ENCODE data around the gene TMCC3. TPM values are rescaled to one million over a fixed set of nuclear protein-coding genes. Genes with fewer than 3 reads are reported as not detected.

The TMCC3 gene
- total RNA-seq, 5 donors from 2014 or later (not counting 1 experiment from before 2014, with no cell fraction given) = 0.30 to 2.8 (median 0.95) TPM

DNA sequence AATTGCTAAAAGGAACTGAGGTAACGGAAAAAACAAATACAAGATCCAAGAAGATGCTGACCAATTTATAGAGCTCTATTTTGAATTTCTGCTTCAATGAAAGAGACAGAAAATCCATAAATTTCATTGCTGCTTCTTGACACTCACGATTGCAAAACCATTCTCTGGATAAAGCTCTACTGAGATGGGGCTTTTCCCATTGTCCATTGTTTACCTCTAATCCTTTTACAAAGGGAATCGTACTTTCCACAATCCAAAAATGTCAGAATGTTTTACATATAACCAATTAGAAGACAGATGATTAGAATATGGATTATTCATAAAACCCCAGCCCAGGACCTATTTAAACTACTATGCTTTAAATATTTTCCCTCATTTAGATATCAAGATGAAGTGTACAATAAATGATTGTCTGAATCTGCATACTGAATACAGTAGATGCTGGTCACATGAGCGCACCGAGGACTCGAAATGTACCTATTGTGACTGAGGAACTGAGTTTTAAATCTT lies 16.7 kb upstream of the TMCC3 start:
- POLR2A ChIA-PET = interaction anchor here (0.5 to 0.7 kb wide), 3 partner anchors 12 to 1318 kb away, joined by 3 to 22 read pairs (median 3); no protein-coding TSS in a partner anchor
- no peak for ATAC-seq (replicated peaks in 1 of 4)

DNA sequence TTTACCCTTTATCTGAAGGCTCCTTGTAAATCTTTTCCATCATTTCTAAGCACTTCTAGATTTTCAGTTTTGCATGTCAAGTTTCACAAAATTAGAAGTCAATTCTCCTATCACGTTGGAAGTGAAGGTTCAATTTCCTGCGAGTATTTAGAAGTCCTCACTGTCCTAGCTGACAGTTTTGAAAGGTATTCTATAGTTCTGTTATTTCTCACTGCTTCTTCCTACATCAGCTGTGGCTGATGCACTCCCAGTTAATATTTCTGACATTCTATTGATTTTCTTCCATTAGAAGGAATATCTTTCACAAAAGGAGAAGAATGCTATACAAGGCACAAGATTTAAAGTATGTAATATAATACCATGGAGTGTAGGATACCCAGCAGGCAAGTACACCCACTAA lies 15.8 kb upstream of the TMCC3 start:
- Mint-ChIP-seq H3K4me3 (no peak overlapping the region), H3K27ac (no peak overlapping the region), H3K9me3 (no peaks in the 10 kb centered on the region), H3K27me3 (peaks cover 0 to 2% of the 10 kb centered on the region in 2 donors), H3K36me3 (no peaks in the 10 kb centered on the region), H3K4me1 (no peaks in the 10 kb centered on the region)
- Histone ChIP-seq H3K27me3 (replicated peaks in 1 of 2; ENCODE audit: control insufficient read depth in 2 of 2, extremely low read depth in 1 of 2, insufficient read depth in 2 of 2, low read length in 1 of 2) (peaks cover 0 to 4% of the 10 kb centered on the region in 2 experiments), H3K36me3 (ENCODE audit: control insufficient read depth in 2 of 2, extremely low read depth in 1 of 2, insufficient read depth in 1 of 2, low read length in 1 of 2) (no peaks in the 10 kb centered on the region), H3K4me1 (ENCODE audit: control insufficient read depth in 1 of 2, extremely low read depth in 1 of 2, insufficient read depth in 2 of 2, low read length in 2 of 2) (no peaks in the 10 kb centered on the region), H3K4me3 (ENCODE audit: control insufficient read depth in 1 of 2, extremely low read depth in 1 of 2, low read length in 1 of 2) (no peak overlapping the region), H3K9me3 (no peaks in the 10 kb centered on the region), H3K27ac (ENCODE audit: low read length) (no peak overlapping the region)
- DNase-seq = no peak
- ChIA-PET CTCF (no interaction called here), POLR2A (no interaction called here)
- WGBS (ENCODE audit: insufficient coverage) = no CpG with 5 or more reads among the region's 2 CpGs
- ATAC-seq (replicated peaks in 1 of 4) = no peak

More for the DNA sequence above, 16.7 kb upstream of the TMCC3 start:
- Mint-ChIP-seq H3K36me3 (no peaks in the 10 kb centered on the region), H3K4me3 (no peak overlapping the region), H3K27me3 (peaks cover 0 to 2% of the 10 kb centered on the region in 2 donors), H3K9me3 (no peaks in the 10 kb centered on the region), H3K4me1 (no peaks in the 10 kb centered on the region), H3K27ac (no peak overlapping the region)
- H3K36me3 ChIP-seq (ENCODE audit: control insufficient read depth in 2 of 2, extremely low read depth in 1 of 2, insufficient read depth in 1 of 2, low read length in 1 of 2) = no peaks in the 10 kb centered on the region
- CTCF ChIA-PET = interaction anchor here in 1 of 2 donors (0.6 kb wide), 2 partner anchors 11 to 404 kb away, joined by 3 to 8 read pairs; no protein-coding TSS in a partner anchor
- no peaks in the 10 kb centered on the region for H3K4me1 ChIP-seq (ENCODE audit: control insufficient read depth in 1 of 2, extremely low read depth in 1 of 2, insufficient read depth in 2 of 2, low read length in 2 of 2)
- no peak overlapping the region for H3K27ac ChIP-seq (ENCODE audit: low read length)
- H3K9me3 ChIP-seq = no peaks in the 10 kb centered on the region
- H3K27me3 ChIP-seq (replicated peaks in 1 of 2; ENCODE audit: control insufficient read depth in 2 of 2, extremely low read depth in 1 of 2, insufficient read depth in 2 of 2, low read length in 1 of 2) = peaks cover 0 to 4% of the 10 kb centered on the region in 2 experiments
- WGBS (ENCODE audit: insufficient coverage) = no CpG with 5 or more reads among the region's 6 CpGs
- no peak overlapping the region for H3K4me3 ChIP-seq (ENCODE audit: control insufficient read depth in 1 of 2, extremely low read depth in 1 of 2, low read length in 1 of 2)
- DNase-seq = no peak

GRCh38 chr12:94663702-94664101 lies 13.3 kb upstream of the TMCC3 start:
- Mint-ChIP-seq H3K27ac (no peak overlapping the region), H3K9me3 (no peaks in the 10 kb centered on the region), H3K4me1 (no peaks in the 10 kb centered on the region), H3K36me3 (no peaks in the 10 kb centered on the region), H3K27me3 (peaks cover 2 to 5% of the 10 kb centered on the region in 2 donors), H3K4me3 (no peak overlapping the region)
- Histone ChIP-seq H3K9me3 (no peaks in the 10 kb centered on the region), H3K4me1 (ENCODE audit: control insufficient read depth in 1 of 2, extremely low read depth in 1 of 2, insufficient read depth in 2 of 2, low read length in 2 of 2) (no peaks in the 10 kb centered on the region), H3K36me3 (ENCODE audit: control insufficient read depth in 2 of 2, extremely low read depth in 1 of 2, insufficient read depth in 1 of 2, low read length in 1 of 2) (no peaks in the 10 kb centered on the region), H3K4me3 (ENCODE audit: control insufficient read depth in 1 of 2, extremely low read depth in 1 of 2, low read length in 1 of 2) (no peak overlapping the region), H3K27me3 (replicated peaks in 1 of 2; ENCODE audit: control insufficient read depth in 2 of 2, extremely low read depth in 1 of 2, insufficient read depth in 2 of 2, low read length in 1 of 2) (peaks cover 0 to 4% of the 10 kb centered on the region in 2 experiments), H3K27ac (ENCODE audit: low read length) (no peak overlapping the region)
- ATAC-seq (replicated peaks in 1 of 4) = no peak
- POLR2A ChIA-PET = interaction anchor here in 1 of 2 donors (0.6 kb wide), 1 partner anchor 155 kb away, joined by 16 read pairs; no protein-coding TSS in a partner anchor
- no CpG with 5 or more reads among the region's 4 CpGs for WGBS (ENCODE audit: insufficient coverage)
- CTCF ChIA-PET = interaction anchor here in 1 of 2 donors (1.0 kb wide), 1 partner anchor 17 kb away, joined by 5 read pairs; no protein-coding TSS in a partner anchor
- no peak for DNase-seq

DNA sequence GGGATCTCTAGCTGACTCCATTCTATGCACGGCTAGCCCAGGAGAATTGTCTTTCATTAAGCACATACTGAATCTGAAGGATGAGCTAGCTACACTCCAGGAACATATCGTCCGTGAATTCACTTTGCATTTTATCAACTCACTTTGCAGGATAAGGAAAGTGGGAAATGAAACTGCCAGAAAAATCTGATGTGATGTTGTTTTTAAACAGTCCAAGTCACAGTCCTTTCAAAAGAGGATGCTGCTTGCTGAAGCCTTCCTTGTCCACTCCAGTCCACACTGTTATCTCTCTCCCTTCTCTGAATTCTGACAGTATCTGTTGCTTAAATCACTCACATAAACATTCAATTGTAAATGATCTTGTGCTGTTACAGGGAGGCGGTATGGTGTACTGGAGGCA lies 12.7 kb upstream of the TMCC3 start:
- no peaks in the 10 kb centered on the region for H3K36me3 ChIP-seq (ENCODE audit: control insufficient read depth in 2 of 2, extremely low read depth in 1 of 2, insufficient read depth in 1 of 2, low read length in 1 of 2)
- DNase-seq (no peak), ATAC-seq (replicated peaks in 1 of 4) (no peak)
- no peaks in the 10 kb centered on the region for H3K36me3 Mint-ChIP-seq
- H3K4me3 Mint-ChIP-seq = no peak overlapping the region
- no peaks in the 10 kb centered on the region for H3K9me3 ChIP-seq
- no peak overlapping the region for H3K4me3 ChIP-seq (ENCODE audit: control insufficient read depth in 1 of 2, extremely low read depth in 1 of 2, low read length in 1 of 2)
- ChIA-PET CTCF (interaction anchor here in 1 of 2 donors (1.0 kb wide), 1 partner anchor 16 kb away, joined by 5 read pairs; no protein-coding TSS in a partner anchor), POLR2A (no interaction called here)
- H3K9me3 Mint-ChIP-seq = no peaks in the 10 kb centered on the region
- WGBS (ENCODE audit: insufficient coverage) = 88% methylated on average over 1 of the region's 4 CpGs
- H3K4me1 Mint-ChIP-seq = no peaks in the 10 kb centered on the region
- H3K27me3 ChIP-seq (replicated peaks in 1 of 2; ENCODE audit: control insufficient read depth in 2 of 2, extremely low read depth in 1 of 2, insufficient read depth in 2 of 2, low read length in 1 of 2) = no peaks in the 10 kb centered on the region
- H3K4me1 ChIP-seq (ENCODE audit: control insufficient read depth in 1 of 2, extremely low read depth in 1 of 2, insufficient read depth in 2 of 2, low read length in 2 of 2) = no peaks in the 10 kb centered on the region
- peaks cover 3 to 5% of the 10 kb centered on the region in 2 donors for H3K27me3 Mint-ChIP-seq
- no peak overlapping the region for H3K27ac ChIP-seq (ENCODE audit: low read length)
- H3K27ac Mint-ChIP-seq = no peak overlapping the region

DNA sequence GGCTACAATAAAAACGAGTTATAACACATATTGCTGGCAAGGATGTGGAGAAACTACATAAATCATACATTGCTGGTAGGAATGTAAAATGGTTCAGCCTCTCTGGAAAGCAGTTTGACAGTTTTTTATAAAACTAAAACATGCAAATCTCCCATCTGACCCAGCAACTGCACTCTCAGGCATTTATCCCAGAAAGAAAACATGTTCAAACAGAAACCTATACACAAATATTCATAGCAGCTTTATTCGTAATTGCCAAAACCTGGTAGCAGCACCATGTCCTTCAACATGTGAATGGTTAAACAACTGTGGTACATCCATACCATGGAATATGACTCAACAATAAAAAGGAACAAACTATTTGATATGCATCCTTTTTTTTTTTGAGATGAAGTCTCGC lies 10.1 kb upstream of the TMCC3 start:
- Mint-ChIP-seq H3K9me3 (no peaks in the 10 kb centered on the region), H3K36me3 (no peaks in the 10 kb centered on the region), H3K27me3 (peaks cover 3 to 6% of the 10 kb centered on the region in 2 donors), H3K4me1 (no peaks in the 10 kb centered on the region), H3K27ac (no peak overlapping the region), H3K4me3 (no peak overlapping the region)
- POLR2A ChIA-PET = no interaction called here
- Histone ChIP-seq H3K4me3 (ENCODE audit: control insufficient read depth in 1 of 2, extremely low read depth in 1 of 2, low read length in 1 of 2) (no peak overlapping the region), H3K27me3 (replicated peaks in 1 of 2; ENCODE audit: control insufficient read depth in 2 of 2, extremely low read depth in 1 of 2, insufficient read depth in 2 of 2, low read length in 1 of 2) (peaks cover 0 to 6% of the 10 kb centered on the region in 2 experiments), H3K36me3 (ENCODE audit: control insufficient read depth in 2 of 2, extremely low read depth in 1 of 2, insufficient read depth in 1 of 2, low read length in 1 of 2) (no peaks in the 10 kb centered on the region), H3K9me3 (no peaks in the 10 kb centered on the region), H3K27ac (ENCODE audit: low read length) (no peak overlapping the region), H3K4me1 (ENCODE audit: control insufficient read depth in 1 of 2, extremely low read depth in 1 of 2, insufficient read depth in 2 of 2, low read length in 2 of 2) (no peaks in the 10 kb centered on the region)
- CTCF ChIA-PET = no interaction called here
- WGBS (ENCODE audit: insufficient coverage) = no CpG with 5 or more reads among the region's 3 CpGs
- ATAC-seq (replicated peaks in 1 of 4) (no peak), DNase-seq (no peak)

DNA sequence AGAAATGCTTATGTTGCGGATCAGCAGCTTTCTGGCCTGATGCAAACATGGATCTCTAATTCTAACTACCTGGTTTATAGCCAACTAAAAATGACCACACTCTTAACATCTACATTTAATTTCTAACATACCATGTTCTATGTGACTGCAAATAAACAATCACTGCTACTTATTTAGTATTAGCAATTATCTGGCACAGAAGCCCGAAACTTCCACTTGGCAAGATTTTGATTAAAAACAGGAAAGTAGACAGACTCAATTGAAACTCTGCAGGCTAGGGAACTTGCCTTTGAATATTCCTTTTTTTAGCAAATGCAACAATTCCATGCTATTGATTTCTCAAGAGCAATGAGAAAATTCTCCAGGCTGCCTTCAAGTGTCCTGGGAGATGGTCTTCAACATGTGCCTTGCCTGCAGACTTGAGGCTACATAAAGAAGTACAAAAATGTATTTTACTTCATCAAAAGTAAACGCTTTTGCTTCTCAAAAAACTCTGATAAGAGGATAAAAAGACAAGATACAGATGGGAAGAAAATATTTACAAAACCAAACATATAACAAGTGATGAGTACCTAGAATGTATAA lies 9.1 kb upstream of the TMCC3 start:
- Histone ChIP-seq H3K27me3 (replicated peaks in 1 of 2; ENCODE audit: control insufficient read depth in 2 of 2, extremely low read depth in 1 of 2, insufficient read depth in 2 of 2, low read length in 1 of 2) (peaks cover 0 to 6% of the 10 kb centered on the region in 2 experiments), H3K4me1 (ENCODE audit: control insufficient read depth in 1 of 2, extremely low read depth in 1 of 2, insufficient read depth in 2 of 2, low read length in 2 of 2) (no peaks in the 10 kb centered on the region), H3K36me3 (ENCODE audit: control insufficient read depth in 2 of 2, extremely low read depth in 1 of 2, insufficient read depth in 1 of 2, low read length in 1 of 2) (no peaks in the 10 kb centered on the region), H3K9me3 (no peaks in the 10 kb centered on the region), H3K4me3 (ENCODE audit: control insufficient read depth in 1 of 2, extremely low read depth in 1 of 2, low read length in 1 of 2) (no peak overlapping the region), H3K27ac (ENCODE audit: low read length) (no peak overlapping the region)
- ATAC-seq (replicated peaks in 1 of 4) (no peak), DNase-seq (no peak)
- WGBS (ENCODE audit: insufficient coverage) = no CpG with 5 or more reads among the region's 3 CpGs
- H3K4me3 Mint-ChIP-seq = no peak overlapping the region
- peaks cover 3 to 6% of the 10 kb centered on the region in 2 donors for H3K27me3 Mint-ChIP-seq
- H3K27ac Mint-ChIP-seq = no peak overlapping the region
- no peaks in the 10 kb centered on the region for H3K4me1 Mint-ChIP-seq
- ChIA-PET CTCF (interaction anchor here in 1 of 2 donors (0.7 kb wide), 1 partner anchor 208 kb away, joined by 3 read pairs; no protein-coding TSS in a partner anchor), POLR2A (no interaction called here)
- no peaks in the 10 kb centered on the region for H3K36me3 Mint-ChIP-seq
- H3K9me3 Mint-ChIP-seq = no peaks in the 10 kb centered on the region

Measured in T-cell (primary cell).